NCI-H2227 (cell line): ENCODE data around the gene PASK.

Experiments
- DNase-seq: peaks from one replicate; lab custom pipeline; 2025; ENCODE audit not compliant: unreplicated experiment; lab: John Stamatoyannopoulos, UW

Gene PASK

DNA sequence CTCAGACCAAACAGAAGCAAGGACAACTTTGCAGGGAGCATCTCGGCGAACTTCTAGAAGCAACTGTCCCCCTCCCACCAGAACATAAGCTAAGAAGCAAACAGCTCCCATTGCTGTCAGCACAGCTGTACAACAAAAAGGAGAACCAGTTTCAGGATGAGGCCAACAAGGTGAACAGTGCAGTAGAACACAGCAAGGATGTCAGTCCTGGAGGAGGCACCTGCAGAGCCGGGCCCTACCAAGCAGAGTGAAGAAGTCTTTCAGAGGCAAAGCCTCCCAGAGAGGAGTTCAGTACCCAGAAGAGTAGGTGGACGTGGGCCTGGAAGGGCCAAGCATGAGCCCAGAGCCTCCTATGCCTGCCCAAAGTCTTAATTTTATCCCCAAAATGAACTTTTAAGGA is 1.0 kb downstream of the PASK start:
- peak; percentile 10 for DNase-seq

- DNase-seq: no peak
Observed at GRCh38 chr2:241147336-241147735, 1.9 kb downstream of the PASK start.

DNA sequence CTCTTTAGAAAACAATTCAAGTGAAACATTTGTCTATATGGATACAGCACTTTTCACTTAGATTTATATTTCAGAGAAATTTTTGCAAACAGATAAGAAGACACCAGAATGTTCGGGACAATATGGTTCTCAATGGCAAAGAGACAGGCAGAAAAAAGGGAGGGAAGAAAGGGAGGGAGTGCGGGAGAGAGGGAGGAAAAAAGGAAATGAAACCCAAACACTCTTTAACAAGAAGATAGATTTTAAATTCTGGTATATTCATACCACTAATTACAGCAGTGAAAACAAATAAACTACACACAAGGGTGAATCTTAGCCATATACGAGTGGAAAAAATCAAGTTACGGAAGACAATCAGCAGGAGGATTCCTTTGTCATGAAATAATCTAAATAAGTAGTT is 3.0 kb downstream of the PASK start:
- DNase-seq: no peak

DNA sequence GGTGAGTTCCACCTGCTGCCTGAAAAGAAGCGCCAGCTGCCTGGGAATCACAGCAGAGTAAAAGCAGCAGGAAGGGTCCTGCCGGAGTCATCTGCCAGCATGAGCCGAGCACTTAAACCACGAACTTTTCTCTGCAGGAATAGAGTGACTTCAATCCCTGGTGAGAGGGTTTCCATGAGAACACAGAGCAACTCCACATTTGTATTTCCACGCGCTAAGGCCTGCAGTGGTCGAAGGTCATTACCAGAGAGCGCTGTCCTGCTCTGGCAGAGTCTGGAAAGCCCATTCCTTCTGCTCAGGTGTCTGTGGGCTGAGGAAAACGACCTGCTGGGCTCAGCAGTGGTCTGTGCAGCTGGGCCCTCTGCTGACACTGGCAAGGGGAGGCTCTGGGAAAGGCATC is 6.7 kb downstream of the PASK start:
- DNase-seq: no peak

DNA sequence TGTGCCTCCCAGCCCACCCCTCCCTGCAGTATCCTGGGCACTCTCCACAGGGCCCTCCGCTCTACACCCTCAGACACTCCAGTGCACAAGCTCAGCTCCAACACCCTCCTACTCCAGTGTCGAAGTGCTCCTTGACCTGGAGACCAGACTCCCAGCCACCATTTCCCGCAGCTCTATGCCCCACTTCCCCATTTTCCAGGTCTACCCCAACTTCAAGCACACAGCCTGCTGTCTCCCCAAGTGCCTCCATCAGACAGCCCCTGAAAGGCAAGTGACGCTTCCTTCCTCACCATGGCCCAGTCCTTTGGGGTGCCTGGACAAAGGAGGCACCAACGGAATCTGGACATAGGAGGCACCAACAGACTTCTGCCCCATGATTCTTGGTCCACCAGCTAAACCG is 7.2 kb downstream of the PASK start:
- DNase-seq: no peak

GRCh38 chr2:241141214-241141770 is 8.0 kb downstream of the PASK start:
- DNase-seq: no peak

DNA sequence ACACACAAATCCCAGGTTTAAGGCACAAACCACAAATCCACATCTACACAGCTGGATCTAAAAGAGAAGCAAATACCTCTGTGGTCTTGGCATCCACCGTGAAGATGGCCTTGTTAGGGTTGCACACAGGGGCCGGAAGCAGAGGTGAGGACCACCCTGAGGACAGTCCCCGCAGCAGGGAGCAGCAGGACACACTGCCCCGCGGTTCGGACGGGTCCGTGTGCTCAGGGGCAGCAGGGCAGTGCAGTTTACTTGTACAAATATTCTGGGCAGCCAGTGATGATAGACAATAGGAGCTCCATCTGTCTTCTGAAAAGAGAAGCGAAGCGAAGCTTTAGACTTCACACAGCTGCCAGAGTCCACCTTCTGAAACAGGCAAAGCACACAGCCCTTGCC is 8.8 kb downstream of the PASK start:
- DNase-seq: no peak

DNA sequence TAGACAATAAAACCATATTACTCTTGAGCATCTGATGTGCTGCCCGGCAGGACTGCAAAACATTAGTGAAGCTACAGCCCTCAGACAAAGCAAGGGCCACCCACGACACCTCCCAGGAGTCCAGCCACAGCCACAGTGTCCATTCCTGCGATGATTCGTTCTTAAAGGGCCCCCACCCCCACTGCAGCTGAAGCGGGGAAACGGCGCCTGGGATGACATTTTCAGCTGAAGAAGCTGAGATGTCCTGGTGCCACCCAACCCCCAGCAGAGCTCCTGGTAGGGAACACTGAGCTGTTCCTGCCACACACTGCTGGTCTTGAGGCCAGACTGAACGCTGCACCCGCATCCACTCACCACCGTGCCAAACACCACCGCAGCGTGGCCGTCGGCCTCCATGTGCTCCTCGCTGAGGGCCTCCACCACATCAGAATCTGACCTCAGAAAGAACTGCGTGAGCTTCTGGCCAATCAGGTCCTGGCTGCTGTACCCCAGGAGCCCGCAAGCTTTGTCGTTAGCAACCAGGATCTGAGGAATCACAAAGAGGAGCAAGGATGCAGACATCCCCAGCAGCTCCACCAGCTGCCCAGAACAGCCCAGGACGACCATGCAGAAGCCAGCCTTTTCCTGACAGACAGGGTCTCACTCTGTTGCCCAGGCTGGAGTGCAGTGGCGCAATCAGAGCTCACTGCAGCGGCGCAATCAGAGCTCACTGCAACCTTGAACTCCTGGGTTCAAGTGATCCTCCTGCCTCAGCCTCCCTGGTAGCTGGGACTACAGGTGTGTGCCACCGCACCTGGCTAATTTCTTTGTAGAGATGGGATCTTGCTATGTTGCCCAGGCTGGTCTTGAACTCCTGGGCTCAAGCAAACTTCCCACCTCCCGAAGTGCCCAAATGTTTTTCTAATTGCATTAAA is 9.5 kb downstream of the PASK start:
- no peak for DNase-seq

- no peak for DNase-seq
Observed at GRCh38 chr2:241138471-241138870, 10.8 kb downstream of the PASK start.

- DNase-seq: no peak
Observed at GRCh38 chr2:241137276-241138190, 11.7 kb downstream of the PASK start.

DNA sequence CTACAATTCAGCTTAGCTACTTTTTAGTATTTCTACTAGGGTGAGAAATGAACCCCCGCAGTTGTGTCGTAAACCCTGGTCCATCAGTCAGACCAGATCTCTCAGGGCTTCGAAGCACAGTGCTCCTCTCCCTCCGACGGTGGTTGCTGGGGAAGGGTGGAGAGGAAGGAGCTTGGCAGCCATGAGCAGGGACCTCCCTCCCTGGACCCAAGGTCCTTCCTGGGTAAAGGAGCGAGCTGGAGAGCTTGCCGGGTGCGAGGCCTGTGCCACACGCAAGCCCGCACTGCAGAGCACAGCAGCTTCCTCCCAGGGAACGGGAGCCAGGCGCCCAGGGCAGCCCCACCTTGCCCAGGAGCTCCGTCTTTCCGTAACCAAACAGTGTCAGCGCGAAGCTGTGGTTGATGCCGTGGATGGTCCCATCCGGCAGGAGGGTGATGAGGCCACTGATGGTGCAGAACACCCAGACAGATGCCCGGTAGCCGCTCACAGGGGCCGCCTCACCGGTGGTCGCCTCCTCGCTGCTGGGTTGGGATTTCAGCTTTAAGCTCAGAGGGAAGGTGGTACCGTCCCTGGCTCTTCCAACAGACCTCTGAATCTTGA is 12.5 kb downstream of the PASK start:
- no peak for DNase-seq

DNA sequence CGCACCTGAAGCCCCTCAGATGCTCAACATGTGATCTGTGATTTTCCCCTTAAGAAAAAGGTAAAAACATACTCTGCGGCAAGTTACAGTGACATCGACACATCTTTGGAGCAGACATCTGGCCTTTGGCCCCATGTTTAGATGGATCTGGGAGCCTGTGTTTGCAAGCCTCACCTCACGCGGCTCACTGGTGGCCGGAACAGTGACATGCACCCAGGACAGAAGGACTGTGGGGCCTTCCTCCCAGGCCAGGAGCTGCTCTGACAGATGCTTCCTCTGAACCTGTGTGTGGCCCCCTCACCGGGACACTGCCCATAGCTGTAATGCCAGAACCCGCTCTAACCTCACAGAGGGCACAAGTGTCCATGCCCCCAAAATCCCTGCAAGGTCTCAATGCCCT is 13.1 kb downstream of the PASK start:
- DNase-seq: no peak

GRCh38 chr2:241135737-241136136 is 13.5 kb downstream of the PASK start:
- no peak for DNase-seq

DNA sequence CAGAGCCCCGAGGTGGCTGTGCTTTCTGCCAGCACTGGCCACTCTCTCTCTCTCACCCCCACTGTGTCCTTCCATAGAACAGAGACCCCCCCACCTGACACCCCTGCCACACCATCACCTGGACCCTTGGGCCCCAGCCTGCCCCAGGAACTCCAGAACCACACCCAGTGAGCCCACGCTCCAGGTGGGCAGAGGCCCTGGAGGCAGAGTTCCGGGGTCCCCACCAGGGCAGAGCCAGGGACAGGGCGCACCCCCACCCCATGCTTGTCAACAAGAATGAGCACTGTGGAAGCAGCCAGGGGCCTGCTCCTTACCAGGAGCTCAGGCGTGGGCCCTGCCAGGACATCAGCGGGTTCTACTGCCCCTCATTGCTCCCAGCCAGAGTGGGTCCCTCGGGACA is 14.6 kb downstream of the PASK start:
- DNase-seq: no peak

- DNase-seq: no peak
Observed at GRCh38 chr2:241133436-241133820, 15.8 kb downstream of the PASK start.

GRCh38 chr2:241132538-241133435 is 16.5 kb downstream of the PASK start:
- DNase-seq: no peak

- no peak for DNase-seq
Observed at GRCh38 chr2:241131531-241131930, 17.7 kb downstream of the PASK start.

- no peak for DNase-seq
Observed at GRCh38 chr2:241130316-241130715, 19.0 kb downstream of the PASK start.

DNA sequence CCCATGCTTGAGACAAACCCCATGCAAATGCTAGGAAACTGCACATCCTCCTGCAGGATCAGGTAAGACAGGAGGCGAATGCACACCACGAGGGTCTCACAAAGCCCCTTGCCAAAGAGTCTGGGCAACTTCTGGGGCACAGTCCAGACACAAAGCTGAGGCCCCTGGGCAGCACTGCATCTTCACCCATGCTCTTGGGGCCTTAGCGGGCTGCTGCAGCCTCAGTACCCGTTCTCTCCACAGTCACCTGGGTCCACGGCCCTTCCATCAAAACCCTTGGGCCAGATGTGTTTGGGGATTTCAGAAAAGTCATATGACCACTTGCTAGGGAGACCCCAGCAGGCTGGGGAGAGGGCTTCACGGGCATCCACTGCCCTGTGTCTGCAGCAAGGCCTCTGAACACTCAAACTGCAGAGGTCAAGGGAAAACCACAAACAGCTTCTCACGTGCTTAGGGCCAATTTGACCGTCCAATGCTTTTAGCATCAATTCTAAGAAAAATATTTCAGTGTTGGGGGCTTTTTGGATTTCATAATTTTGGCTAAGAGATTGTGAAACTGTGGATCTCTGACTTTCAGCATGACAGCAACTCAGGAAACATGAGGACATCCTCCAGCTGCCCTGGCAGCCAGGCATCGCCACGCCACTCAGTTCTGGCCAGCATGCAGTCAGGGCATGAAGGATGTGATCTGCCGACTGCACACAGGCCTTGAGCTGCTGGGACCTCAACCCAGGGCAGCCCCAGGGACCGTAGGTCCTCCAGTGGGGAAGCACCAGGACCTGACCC is 20.0 kb downstream of the PASK start:
- no peak for DNase-seq

GRCh38 chr2:241128266-241128665 is 21.0 kb downstream of the PASK start:
- no peak for DNase-seq
